Dermis blood vessel endothelial cell (primary cell): ENCODE results near the gene NPEPL1. TPM values are rescaled to one million over a fixed set of nuclear protein-coding genes. Genes with fewer than 3 reads are reported as not detected.

Experiments used
- DNase-seq: peaks from one replicate; pipeline ENCODE4 v3.0.0; 2010
- total RNA-seq: library from RNA; depleted of rRNA; stranded (reverse); fragments of >200 nt; gene quantifications from 2 replicates; pipeline ENCODE4 v1.2.3, GENCODE V29; 2014

The NPEPL1 gene
- total RNA-seq, 1 donor from 2014 or later = 28.8 TPM

DNA sequence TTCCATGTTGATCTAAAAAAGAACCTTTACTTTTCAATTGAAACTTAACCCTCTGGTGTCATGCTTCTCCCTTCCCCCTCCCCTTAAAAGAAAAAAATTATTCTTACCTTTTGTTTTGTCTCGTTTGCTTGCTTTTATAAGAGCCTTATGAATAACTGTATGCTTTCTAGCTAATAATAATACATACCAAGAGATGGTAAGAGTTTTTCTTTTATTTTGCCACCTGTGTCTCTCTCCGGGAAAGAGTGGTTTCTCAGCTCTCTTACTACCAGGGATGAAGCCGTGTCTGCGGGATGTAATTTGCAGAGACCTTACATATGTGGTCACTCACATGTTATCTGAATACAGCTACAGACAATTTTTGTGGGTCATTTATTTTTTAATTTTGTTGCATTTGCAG is 33.8 kb upstream of the NPEPL1 start:
- no peak for DNase-seq

DNA sequence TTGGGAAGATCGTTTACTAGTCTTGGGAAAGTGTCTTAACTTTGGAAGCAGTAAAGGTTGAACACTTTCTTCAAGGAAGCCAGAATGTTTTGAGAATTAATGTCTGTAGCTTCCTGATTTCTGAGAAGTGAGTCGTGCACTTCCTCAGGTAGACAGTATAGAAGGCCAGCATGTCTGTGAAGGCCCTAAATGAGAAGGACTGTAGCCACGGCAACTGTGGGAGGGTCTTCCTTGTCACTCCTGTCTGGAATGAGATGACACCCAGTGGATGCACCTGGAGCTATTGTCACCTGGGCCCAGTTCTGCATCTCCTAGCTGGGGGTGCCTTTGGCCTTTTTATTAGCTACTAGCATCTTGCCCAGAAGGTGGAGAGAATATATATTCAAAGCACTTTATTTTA is 32.8 kb upstream of the NPEPL1 start:
- DNase-seq = peak; percentile 33

DNA sequence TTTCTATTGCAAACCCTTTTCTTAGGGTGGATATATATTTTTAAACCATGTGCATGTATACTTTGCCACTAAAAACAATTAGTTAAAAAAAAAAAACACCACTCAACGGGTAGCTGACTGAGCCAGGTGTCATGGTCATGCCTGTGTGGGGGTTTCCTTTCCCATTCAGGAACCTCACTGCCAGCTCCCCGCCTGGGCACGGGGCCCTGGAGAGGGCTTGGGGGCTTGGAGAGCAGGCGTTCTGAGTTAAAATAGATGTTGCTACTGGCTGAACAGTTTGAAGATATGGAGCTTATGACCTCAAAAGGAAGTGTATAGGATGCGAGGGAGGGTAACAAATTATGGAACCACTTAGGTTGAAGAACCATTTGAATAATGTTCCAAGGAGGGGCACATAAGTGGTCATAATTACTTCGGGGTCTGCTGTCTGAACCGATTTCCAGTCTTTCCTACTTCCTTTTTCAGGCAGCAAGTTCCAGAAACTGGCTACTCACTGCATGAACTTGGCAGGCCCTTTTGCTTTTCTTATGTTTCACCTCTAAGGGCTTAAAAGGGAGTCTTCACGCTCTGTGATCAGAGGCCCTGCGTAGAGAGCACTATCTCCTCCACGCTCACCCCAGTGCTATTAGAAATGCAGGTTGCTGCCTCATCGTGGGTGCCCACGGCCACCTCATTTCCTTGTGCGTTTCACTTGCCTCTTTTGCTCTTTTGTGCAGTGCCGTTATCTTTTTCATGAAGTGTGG is 31.6 kb upstream of the NPEPL1 start:
- no peak for DNase-seq

- peak; percentile 33 for DNase-seq
Measured at GRCh38 chr20:58661598-58662473, 30.8 kb upstream of the NPEPL1 start.

GRCh38 chr20:58664331-58664730 is 28.3 kb upstream of the NPEPL1 start:
- DNase-seq = no peak

GRCh38 chr20:58664883-58665282 is 27.7 kb upstream of the NPEPL1 start:
- no peak for DNase-seq

- DNase-seq = no peak
Measured at GRCh38 chr20:58665606-58666005, 27.0 kb upstream of the NPEPL1 start.

- DNase-seq = no peak
Measured at GRCh38 chr20:58666702-58667101, 25.9 kb upstream of the NPEPL1 start.

- no peak for DNase-seq
Measured at GRCh38 chr20:58667975-58668374, 24.6 kb upstream of the NPEPL1 start.

- DNase-seq = no peak
Measured at GRCh38 chr20:58668901-58669286, 23.7 kb upstream of the NPEPL1 start.

DNA sequence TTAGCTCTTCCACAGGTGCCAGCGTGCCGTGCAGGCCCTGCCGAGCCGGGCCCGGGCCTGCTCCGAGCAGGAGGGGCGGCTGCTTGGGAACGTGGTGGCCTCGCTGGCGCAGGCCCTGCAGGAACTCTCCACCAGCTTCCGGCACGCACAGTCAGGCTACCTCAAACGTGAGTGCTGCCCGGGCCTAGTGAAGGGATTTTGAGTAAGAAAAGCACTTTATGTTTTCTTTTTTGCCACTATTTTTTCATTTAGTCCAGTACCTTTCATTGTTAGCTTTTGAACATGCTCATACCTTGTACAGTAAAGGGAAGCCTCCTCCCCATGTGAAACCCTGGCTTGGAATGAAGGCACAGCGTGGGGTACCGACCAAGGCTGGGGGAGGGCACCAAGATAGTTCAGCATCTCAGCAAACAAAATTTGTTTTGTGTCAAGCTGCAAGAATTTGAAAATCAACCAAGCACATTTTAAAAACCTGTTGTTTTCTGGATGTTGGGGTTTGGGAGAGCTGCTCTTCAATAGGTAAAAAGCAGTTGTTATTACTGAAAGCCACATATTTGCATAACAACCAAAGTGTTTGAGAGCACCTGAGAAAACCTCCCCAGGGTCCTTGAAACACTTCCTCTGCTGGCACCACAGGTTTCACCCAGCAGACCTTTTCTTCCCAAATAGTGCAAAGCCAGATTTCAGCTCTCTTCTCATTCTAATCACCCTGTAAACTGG is 23.2 kb upstream of the NPEPL1 start:
- no peak for DNase-seq

DNA sequence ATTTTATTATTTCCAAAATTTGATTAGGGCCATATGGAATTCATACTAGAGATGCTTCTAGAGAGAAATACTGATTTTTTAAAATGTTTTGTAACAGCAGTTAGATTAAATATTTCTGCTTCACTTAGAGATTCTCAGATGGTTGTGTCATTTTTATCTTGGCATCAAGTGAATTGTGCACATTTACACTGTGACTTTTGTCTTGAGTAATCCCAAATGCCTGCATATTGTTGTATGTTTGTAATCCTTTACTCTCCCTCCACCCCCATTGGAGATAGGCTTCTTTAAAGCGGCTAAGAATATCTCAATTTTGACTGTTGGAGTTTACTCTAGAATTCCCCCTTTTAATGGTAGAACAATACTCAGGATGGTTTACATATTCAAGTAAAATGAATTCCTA is 22.5 kb upstream of the NPEPL1 start:
- DNase-seq = no peak

- DNase-seq = no peak
Measured at GRCh38 chr20:58670659-58671058, 21.9 kb upstream of the NPEPL1 start.

DNA sequence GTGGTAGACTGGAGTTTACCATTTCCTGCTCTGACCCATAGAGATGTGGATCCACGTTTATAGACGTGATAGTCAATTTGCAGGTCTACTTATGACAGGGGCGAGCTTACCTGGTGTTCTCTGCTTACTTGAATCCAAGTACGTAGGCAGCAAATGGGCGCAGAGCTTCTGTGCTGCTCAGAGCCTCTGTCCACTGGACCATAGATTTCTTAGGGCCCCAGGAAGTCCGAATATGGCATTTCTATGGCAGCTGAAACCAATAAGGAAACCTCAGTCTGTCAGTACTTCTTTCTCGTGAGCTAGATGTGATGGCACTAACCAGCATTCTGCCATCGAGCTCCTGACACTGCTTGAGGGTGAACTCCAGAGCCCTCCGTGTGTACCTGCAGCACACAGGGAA is 19.5 kb upstream of the NPEPL1 start:
- no peak for DNase-seq

GRCh38 chr20:58675146-58675584 is 17.4 kb upstream of the NPEPL1 start:
- no peak for DNase-seq

- DNase-seq = no peak
Measured at GRCh38 chr20:58675641-58676040, 17.0 kb upstream of the NPEPL1 start.

GRCh38 chr20:58676161-58676560 is 16.4 kb upstream of the NPEPL1 start:
- DNase-seq = no peak

DNA sequence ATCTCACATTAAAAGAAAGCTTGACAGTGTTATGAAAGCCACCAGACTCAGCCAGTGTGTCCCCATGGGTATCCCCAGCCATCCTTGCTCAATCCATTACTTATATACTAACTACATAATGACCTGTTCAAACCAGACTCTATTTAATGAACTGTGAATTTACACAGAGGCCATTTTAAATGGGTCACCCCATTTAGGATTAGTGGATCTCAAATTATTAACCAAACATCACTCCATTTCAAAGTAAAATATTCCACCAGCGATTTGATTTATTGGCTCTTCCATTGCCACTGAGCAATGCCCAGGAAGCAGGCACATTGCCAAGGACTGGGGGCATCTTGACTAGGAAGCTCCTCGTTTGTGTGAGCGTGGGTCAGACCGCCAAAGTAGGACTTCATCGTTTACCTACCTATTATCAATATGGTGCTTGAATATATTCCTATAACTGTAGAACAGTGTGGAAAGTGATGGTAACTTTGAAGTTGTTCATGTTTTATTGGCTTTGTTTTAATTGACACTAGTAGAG is 15.5 kb upstream of the NPEPL1 start:
- DNase-seq = no peak

- DNase-seq = no peak
Measured at GRCh38 chr20:58677808-58678207, 14.8 kb upstream of the NPEPL1 start.

DNA sequence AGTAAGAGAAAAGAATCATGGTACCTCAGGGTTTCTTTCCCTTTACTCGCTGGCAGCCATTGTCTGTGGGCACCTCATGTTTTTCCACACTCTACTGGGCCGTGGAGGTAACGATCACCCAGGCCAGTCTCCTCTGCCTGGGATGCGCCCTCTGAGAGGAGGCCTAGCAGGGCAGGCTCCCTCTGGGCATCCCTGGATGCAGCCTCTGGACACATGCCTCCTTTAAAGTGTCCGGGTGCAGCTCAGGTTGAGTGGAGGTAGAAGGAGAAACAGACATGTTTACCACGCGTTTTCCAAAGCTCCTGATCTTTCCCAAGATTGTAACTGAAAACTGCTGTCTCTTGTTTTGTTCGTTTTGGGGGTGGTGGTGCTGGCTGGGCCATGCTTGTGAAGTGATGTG is 13.8 kb upstream of the NPEPL1 start:
- no peak for DNase-seq

- DNase-seq = no peak
Measured at GRCh38 chr20:58682656-58683531, 9.7 kb upstream of the NPEPL1 start.

- no peak for DNase-seq
Measured at GRCh38 chr20:58684291-58684690, 8.3 kb upstream of the NPEPL1 start.
